OCI-LY7 (cell line): ENCODE data around the gene LRP2. TPM values are rescaled to one million over a fixed set of nuclear protein-coding genes. Genes with fewer than 3 reads are reported as not detected.

Experiments
- BruUV-seq: library from RNA; stranded (reverse); fragments of 400-500 nt; replicated peaks from 2 replicates; lab custom pipeline; 2021; lab: Mats Ljungman, UMichigan
- CTCF ChIA-PET: fragments of 300-600 bp; sonication (Branson Sonifier 250); formaldehyde crosslinking; loops from one replicate; lab custom pipeline; 2022; ENCODE audit warnings: antibody characterized with exemption; ENCODE audit not compliant: unreplicated experiment; lab: Charles Lee
- POLR2A ChIA-PET: fragments of 300-600 bp; sonication (Branson Sonifier 250); formaldehyde crosslinking; loops from one replicate; lab custom pipeline; 2022; ENCODE audit warnings: antibody characterized with exemption; lab: Charles Lee
- DNase-seq: peaks from one replicate; pipeline ENCODE4 v3.0.0-alpha.2; 2015; ENCODE audit warnings: low spot score
- H2AFZ ChIP-seq: fragments of 200-600 bp; sonication (generic), shearing (Covaris generic); 2 replicates; pipeline ENCODE4 v1.6.1; 2014; ENCODE audit warnings: mild to moderate bottlenecking, antibody characterized with exemption, low read length, moderate library complexity
- H3K27ac ChIP-seq: fragments of 200-600 bp; sonication (generic); 2 replicates; pipeline ENCODE4 v1.5.1; 2014; ENCODE audit warnings: mixed run types, low read depth, mild to moderate bottlenecking, moderate library complexity, low read length, inconsistent platforms; ENCODE audit not compliant: poor library complexity, severe bottlenecking
- H3K36me3 ChIP-seq: fragments of 200-600 bp; sonication (generic); 2 replicates; pipeline ENCODE4 v1.6.1; 2014; ENCODE audit warnings: mild to moderate bottlenecking, antibody characterized with exemption, low read length, moderate library complexity, mixed read lengths; ENCODE audit not compliant: insufficient read depth
- H3K4me1 ChIP-seq: fragments of 200-600 bp; sonication (generic); 2 replicates; pipeline ENCODE4 v1.5.1; 2014; ENCODE audit warnings: mild to moderate bottlenecking, low read length; ENCODE audit not compliant: insufficient read depth, poor library complexity, severe bottlenecking
- H3K4me2 ChIP-seq: fragments of 200-600 bp; sonication (generic); 2 replicates; pipeline ENCODE4 v1.6.1; 2014; ENCODE audit warnings: mild to moderate bottlenecking, low read length
- H3K4me3 ChIP-seq: fragments of 200-600 bp; sonication (generic); 2 replicates; pipeline ENCODE4 v1.5.1; 2014; ENCODE audit warnings: mild to moderate bottlenecking, low read depth, low read length; ENCODE audit not compliant: poor library complexity, severe bottlenecking
- H3K79me2 ChIP-seq: fragments of 200-600 bp; sonication (generic); 2 replicates; pipeline ENCODE4 v1.6.1; 2016; ENCODE audit warnings: low read depth, mild to moderate bottlenecking, low read length, moderate library complexity, mixed read lengths; ENCODE audit not compliant: insufficient read depth
- H3K9me2 ChIP-seq: fragments of 200-600 bp; sonication (generic); 2 replicates; pipeline ENCODE4 v1.6.1; 2016; ENCODE audit warnings: mild to moderate bottlenecking, low read length, mixed read lengths; ENCODE audit not compliant: insufficient read depth
- H3K9me3 ChIP-seq: fragments of 200-600 bp; sonication (generic); 2 replicates; pipeline ENCODE4 v1.6.1; 2014; ENCODE audit warnings: mild to moderate bottlenecking, mixed run types, low read length, mixed read lengths
- H4K20me1 ChIP-seq: fragments of 200-600 bp; sonication (generic); 2 replicates; pipeline ENCODE4 v1.6.1; 2014; ENCODE audit warnings: mild to moderate bottlenecking, antibody characterized with exemption, low read length, moderate library complexity, mixed read lengths; ENCODE audit not compliant: insufficient read depth
- EZH2phosphoT487 ChIP-seq: fragments of 200-600 bp; sonication (generic); IDR thresholded peaks from 2 replicates; pipeline ENCODE4 v1.6.1; 2018; ENCODE audit warnings: low read depth, borderline replicate concordance, mild to moderate bottlenecking, mixed run types, antibody characterized with exemption, low read length, moderate library complexity, mixed read lengths
- intact Hi-C: fragments of 100-400 bp; cut with micrococcal nuclease; formaldehyde crosslinking; loops from one replicate; pipeline ENCODE4 v1.10.0; 2022; ENCODE audit not compliant: unreplicated experiment
- total RNA-seq, 2 experiments: library from RNA; depleted of rRNA in 1 of 2; stranded (reverse); fragments of >200 nt in 1 of 2; shearing (Covaris generic) in 1 of 2; gene quantifications; 2 replicates each; pipeline ENCODE4 v1.2.3, GENCODE V29; 2014 to 2022
- TF ChIP-seq, protein P1 (sequence below): fragments of 200-600 bp; sonication (generic); conservative IDR thresholded peaks from 2 replicates; pipeline ENCODE4 v1.5.1; 2014; ENCODE audit warnings: mild to moderate bottlenecking, antibody characterized with exemption, low read length, moderate library complexity, mixed read lengths

LRP2 gene
- total RNA-seq, 2 experiments from 2014 or later, result 0.89 TPM; not detected in 1

DNA sequence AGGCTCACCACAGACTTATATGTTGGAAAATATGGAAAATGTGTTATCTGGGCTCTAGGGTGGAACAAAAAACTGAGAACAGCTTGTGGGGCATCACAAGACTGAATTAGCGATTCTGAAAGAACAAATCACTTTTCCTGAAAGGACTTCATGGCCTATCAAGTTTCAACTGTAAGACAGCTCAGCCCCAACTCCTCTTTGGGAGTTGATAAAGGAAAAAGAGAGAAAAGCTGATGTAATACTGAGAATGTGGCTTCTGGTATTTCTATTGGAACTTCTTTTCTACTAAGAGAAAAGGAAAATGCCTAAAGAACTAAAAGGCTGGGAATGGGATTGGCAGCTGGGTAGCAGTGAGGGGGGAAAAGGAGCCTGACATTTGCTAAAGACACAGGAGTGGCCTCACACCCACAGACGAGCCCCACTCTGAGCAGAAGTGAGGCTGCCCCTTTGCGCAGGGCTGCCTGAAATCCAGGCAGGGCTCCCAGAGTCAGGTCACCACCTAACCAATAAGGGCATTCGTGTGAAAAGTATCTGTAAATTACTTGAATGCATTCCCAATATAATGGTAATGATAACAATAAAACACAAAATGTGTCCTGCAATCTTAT is 75.6 kb downstream of the LRP2 start:
- CTCF ChIA-PET, result no interaction called here

DNA sequence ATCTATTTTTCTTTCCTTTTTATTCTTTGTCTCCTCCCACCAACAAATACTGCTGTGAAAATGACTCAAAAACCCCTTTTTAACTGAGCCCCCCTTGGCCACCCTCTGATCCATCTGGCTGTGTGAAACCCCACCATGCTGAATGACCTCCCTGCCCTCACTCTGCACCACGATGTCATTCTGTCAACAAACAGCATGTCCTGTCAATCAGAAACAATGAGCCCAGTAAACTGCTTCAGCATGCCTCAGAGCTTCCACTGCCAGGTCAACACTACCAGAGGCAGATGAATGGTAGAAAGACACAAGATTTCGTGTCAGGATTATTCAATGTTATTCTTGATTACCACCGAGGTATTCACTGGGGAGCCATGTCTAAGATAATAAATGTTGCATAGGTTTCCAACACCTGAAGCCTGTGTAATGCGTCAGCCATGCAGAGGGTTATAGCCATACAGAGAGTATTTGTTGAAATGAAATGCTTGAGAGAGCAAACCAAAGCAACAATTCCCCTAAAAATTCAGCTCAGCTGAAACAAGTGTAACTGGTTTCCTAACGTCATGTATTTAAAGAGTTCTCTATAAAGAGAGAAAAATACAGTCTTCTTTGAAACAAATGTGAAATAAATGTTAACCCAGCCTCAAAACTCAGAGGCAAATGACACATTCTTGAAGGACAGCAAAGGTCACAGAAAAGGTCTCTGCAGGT is 76.7 kb downstream of the LRP2 start:
- no peak overlapping the region for H2AFZ ChIP-seq
- ChIA-PET POLR2A (no interaction called here), CTCF (no interaction called here)
- H3K79me2 ChIP-seq, result no peaks in the 10 kb centered on the region
- H3K9me2 ChIP-seq, result no peaks in the 10 kb centered on the region
- H3K27ac ChIP-seq, result no peak overlapping the region
- no TSS peak for BruUV-seq
- DNase-seq, result no peak
- H3K4me3 ChIP-seq, result no peak overlapping the region
- intact Hi-C loops, result no loop called here
- TF ChIP-seq, protein P1, sequence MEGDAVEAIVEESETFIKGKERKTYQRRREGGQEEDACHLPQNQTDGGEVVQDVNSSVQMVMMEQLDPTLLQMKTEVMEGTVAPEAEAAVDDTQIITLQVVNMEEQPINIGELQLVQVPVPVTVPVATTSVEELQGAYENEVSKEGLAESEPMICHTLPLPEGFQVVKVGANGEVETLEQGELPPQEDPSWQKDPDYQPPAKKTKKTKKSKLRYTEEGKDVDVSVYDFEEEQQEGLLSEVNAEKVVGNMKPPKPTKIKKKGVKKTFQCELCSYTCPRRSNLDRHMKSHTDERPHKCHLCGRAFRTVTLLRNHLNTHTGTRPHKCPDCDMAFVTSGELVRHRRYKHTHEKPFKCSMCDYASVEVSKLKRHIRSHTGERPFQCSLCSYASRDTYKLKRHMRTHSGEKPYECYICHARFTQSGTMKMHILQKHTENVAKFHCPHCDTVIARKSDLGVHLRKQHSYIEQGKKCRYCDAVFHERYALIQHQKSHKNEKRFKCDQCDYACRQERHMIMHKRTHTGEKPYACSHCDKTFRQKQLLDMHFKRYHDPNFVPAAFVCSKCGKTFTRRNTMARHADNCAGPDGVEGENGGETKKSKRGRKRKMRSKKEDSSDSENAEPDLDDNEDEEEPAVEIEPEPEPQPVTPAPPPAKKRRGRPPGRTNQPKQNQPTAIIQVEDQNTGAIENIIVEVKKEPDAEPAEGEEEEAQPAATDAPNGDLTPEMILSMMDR, result no peak
- TF ChIP-seq EZH2phosphoT487, result no peak
- H4K20me1 ChIP-seq, result no peaks in the 10 kb centered on the region
- no peaks in the 10 kb centered on the region for H3K9me3 ChIP-seq
- H3K4me2 ChIP-seq, result no peak overlapping the region
- H3K4me1 ChIP-seq, result no peaks in the 10 kb centered on the region
- no peaks in the 10 kb centered on the region for H3K36me3 ChIP-seq

More for the DNA sequence above, 75.6 kb downstream of the LRP2 start:
- no peak for DNase-seq
- no peak overlapping the region for H2AFZ ChIP-seq
- no peaks in the 10 kb centered on the region for H4K20me1 ChIP-seq
- intact Hi-C loops, result no loop called here
- POLR2A ChIA-PET, result interaction anchor here (0.7 kb wide), 1 partner anchor 502 kb away, joined by 3 read pairs; no protein-coding TSS in a partner anchor
- no peaks in the 10 kb centered on the region for H3K4me1 ChIP-seq
- no peak overlapping the region for H3K4me2 ChIP-seq
- TF ChIP-seq, protein P1, result no peak
- no peak for TF ChIP-seq EZH2phosphoT487
- H3K4me3 ChIP-seq, result no peak overlapping the region
- H3K36me3 ChIP-seq, result no peaks in the 10 kb centered on the region
- no peaks in the 10 kb centered on the region for H3K9me2 ChIP-seq
- no TSS peak for BruUV-seq
- H3K9me3 ChIP-seq, result no peaks in the 10 kb centered on the region
- no peaks in the 10 kb centered on the region for H3K79me2 ChIP-seq
- no peak overlapping the region for H3K27ac ChIP-seq

DNA sequence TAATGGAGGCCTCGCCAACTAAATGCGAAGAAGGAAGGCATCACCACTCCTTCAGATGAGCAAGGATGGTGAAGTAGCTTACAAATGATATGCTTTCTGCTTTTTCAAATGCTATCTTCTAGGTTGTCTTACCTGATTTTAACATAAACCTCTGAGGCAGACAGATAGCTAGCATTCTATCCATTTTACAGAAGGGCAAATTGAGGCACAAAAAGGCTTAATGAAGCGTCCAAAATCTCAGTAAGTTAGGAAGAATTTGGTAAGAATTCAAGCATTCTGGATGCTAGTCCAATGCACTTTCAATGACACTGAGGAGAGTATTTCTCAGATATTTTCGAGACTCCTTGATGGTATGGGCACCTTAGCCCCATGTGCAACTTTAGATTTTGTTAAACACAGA is 81.8 kb downstream of the LRP2 start:
- Histone ChIP-seq H3K36me3 (no peaks in the 10 kb centered on the region), H3K4me3 (no peak overlapping the region), H3K9me3 (no peaks in the 10 kb centered on the region), H3K4me1 (no peaks in the 10 kb centered on the region), H2AFZ (no peak overlapping the region), H3K27ac (no peak overlapping the region), H3K79me2 (no peaks in the 10 kb centered on the region), H4K20me1 (no peaks in the 10 kb centered on the region), H3K4me2 (no peak overlapping the region), H3K9me2 (no peaks in the 10 kb centered on the region)
- CTCF ChIA-PET, result no interaction called here
- POLR2A ChIA-PET, result no interaction called here
- intact Hi-C loops, result no loop called here
- no peak for DNase-seq
- no TSS peak for BruUV-seq
- TF ChIP-seq EZH2phosphoT487, result no peak
- TF ChIP-seq, protein P1, result no peak
